Thyroid gland (tissue), 4 donors: ENCODE measurements around the gene TELO2. TPM values are rescaled to one million over a fixed set of nuclear protein-coding genes. Genes with fewer than 3 reads are reported as not detected.

Experiments
- DNase-seq, 2 donors: peaks; one replicate each; pipeline ENCODE4 v3.0.0-alpha.2; 2019
- H3K27ac ChIP-seq, 3 donors: fragments of 200-600 bp; sonication (generic); 1 replicate in 2 of 3; 2 replicates in 1 of 3; pipeline ENCODE4 v1.5.1; 2016 to 2019; ENCODE audit warnings: mild to moderate bottlenecking in 1 of 3, moderate library complexity in 1 of 3
- H3K27me3 ChIP-seq: fragments of 200-600 bp; sonication (generic); one replicate; pipeline ENCODE4 v1.5.1; 2019
- H3K36me3 ChIP-seq, 2 donors: fragments of 200-600 bp; sonication (generic); one replicate each; pipeline ENCODE4 v1.5.1; 2016 to 2019
- H3K4me1 ChIP-seq, 2 donors: fragments of 200-600 bp; sonication (generic); one replicate each; pipeline ENCODE4 v1.5.1; 2017 to 2019
- H3K4me3 ChIP-seq, 3 donors: fragments of 200-600 bp; sonication (generic); replicated peaks in 1 of 3; 1 replicate in 2 of 3; 2 replicates in 1 of 3; pipeline ENCODE4 v1.5.1; 2016; ENCODE audit warnings: mild to moderate bottlenecking in 1 of 3
- H3K9me3 ChIP-seq: fragments of 200-600 bp; sonication (generic); one replicate; pipeline ENCODE4 v1.5.1; 2017
- POLR2A ChIP-seq, 2 donors: fragments of 450-650 bp; IDR thresholded peaks; one replicate each; pipeline ENCODE4 v1.6.1; 2017; ENCODE audit warnings: antibody characterized with exemption in 2 of 2, mild to moderate bottlenecking in 2 of 2, moderate library complexity in 1 of 2
- WGBS, 2 donors: methylation state at CpG; one replicate each; pipeline ENCODE4 v1.1.5; 2017; 5-methylcytosine and 5-hydroxymethylcytosine counted together
- intact Hi-C: fragments of 100-400 bp; cut with DNase I; formaldehyde crosslinking; loops from one replicate; pipeline ENCODE4 v1.15.1; 2023
- total RNA-seq, 4 donors: library from RNA; depleted of rRNA; stranded (reverse); fragments of >200 nt; gene quantifications; one replicate each; pipeline ENCODE4 v1.2.3, GENCODE V29; 2016
- TF ChIP-seq, protein P1 (sequence below), 6 experiments: fragments of 200-600 bp in 3 of 6; fragments of 450-650 bp in 3 of 6; sonication (generic) in 3 of 6; IDR thresholded peaks; one replicate each; pipeline ENCODE4 v1.5.1; 2016 to 2019; ENCODE audit warnings: antibody characterized with exemption in 6 of 6, mild to moderate bottlenecking in 2 of 6, inconsistent platforms in 1 of 6, moderate library complexity in 1 of 6

TELO2 gene
- total RNA-seq, 4 donors from 2014 or later, result 12.5 to 19.4 (median 12.8) TPM

DNA sequence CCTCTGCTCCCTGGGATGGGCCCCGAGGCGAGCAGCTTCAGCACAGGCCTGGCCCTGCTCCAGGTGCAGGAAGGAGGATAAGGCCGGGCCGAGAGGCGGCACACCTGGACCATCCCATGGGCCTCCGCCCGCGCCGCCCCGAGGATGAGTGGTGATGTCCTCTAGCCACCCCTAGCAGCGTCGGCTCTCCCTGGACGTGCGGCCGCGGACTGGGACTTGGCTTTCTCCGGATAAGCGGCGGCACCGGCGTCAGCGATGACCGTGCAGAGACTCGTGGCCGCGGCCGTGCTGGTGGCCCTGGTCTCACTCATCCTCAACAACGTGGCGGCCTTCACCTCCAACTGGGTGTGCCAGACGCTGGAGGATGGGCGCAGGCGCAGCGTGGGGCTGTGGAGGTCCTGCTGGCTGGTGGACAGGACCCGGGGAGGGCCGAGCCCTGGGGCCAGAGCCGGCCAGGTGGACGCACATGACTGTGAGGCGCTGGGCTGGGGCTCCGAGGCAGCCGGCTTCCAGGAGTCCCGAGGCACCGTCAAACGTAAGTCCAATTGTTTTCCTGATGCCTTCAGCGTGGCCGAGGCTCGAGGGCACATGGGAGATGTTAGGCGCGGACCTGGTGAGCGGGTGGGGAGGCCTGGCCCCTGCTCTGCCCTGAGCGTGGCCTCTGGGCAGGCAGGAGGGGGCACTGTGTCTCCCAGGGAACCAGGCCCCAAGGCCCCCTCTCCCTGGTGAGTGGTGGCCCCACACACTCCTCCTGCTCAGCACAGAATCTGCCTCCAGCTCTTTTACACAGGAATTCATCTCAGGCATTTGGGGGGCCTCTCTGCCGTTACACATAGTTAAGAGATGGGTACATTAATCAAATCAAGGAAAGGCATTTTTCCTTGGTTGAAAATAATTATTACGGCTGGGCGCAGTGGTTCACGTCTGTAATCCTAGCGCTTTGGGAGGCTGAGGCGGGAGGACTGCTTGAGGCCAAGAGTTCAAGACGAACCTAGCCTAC lies 41.2 kb downstream of the TELO2 start:
- WGBS, 2 donors, result 65 to 80% methylated on average over 22 to 47 of the region's 57 CpGs
- Histone ChIP-seq H3K36me3 (peaks cover 26 to 36% of the 10 kb centered on the region in 2 donors), H3K27ac (peak overlapping the region; percentile 77 to 90 (median 90)), H3K4me3 (peak overlapping the region; percentile 24 to 58 (median 35)), H3K9me3 (no peaks in the 10 kb centered on the region), H3K27me3 (no peaks in the 10 kb centered on the region), H3K4me1 (peaks cover 0 to 29% of the 10 kb centered on the region in 2 donors)
- TF ChIP-seq POLR2A (IDR thresholded peaks at IDR 0.05), result no peak
- intact Hi-C loops, result no loop called here
- no peak for DNase-seq

DNA sequence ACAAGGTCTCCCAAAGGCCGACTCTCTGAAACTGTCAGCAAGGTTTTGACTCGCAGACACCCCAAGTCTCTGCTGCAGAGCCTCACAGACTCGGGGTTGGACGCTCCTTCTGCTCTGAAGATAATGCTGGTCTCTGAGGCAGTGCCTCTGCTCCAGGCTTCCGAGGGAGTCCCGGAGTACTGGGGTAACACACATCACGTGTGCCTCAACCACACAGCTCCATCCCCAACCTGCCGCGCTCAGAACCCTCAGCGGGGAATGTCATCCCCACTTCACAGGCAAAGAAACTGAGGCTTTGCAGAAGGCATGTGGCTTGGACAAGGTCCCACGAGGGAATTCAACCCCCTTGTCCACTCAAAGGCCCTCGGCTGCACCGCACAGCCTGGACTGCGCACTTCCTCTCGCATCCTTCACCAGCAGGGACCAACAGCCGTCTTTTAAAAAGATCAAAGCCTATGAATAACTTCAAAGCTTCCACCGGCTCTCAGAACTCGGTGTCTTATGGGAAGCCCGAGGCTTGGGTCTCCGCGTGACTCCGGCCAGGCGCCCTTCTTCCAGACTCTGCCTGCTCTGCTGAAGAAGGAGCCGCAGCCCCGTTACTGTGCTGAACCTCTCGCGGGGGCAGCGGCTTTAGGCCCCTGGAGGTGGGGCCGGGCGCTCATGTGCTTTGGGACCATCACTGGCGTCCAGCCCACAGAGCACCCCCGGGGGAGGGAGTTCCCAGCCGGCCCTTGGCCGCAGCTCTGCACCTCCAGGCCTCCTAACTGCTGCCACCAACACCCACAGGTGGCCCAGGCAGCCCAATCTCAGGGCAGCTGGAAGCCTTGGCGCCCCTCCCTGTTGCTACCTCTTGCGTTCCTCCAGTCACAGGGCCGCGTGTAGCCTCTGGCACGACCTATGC lies 42.5 kb downstream of the TELO2 start:
- no peaks in the 10 kb centered on the region for H3K27me3 ChIP-seq
- H3K4me3 ChIP-seq, result peak overlapping the region in 2 of 3 donors; percentile 10 to 58
- peaks cover 0 to 21% of the 10 kb centered on the region in 2 donors for H3K4me1 ChIP-seq
- WGBS, 2 donors, result 64 to 65% methylated on average over 29 to 33 of the region's 39 CpGs
- H3K9me3 ChIP-seq, result no peaks in the 10 kb centered on the region
- H3K27ac ChIP-seq, result peak overlapping the region; percentile 77 to 90 (median 90)
- H3K36me3 ChIP-seq, result peaks cover 31 to 37% of the 10 kb centered on the region in 2 donors
- TF ChIP-seq, protein P1, sequence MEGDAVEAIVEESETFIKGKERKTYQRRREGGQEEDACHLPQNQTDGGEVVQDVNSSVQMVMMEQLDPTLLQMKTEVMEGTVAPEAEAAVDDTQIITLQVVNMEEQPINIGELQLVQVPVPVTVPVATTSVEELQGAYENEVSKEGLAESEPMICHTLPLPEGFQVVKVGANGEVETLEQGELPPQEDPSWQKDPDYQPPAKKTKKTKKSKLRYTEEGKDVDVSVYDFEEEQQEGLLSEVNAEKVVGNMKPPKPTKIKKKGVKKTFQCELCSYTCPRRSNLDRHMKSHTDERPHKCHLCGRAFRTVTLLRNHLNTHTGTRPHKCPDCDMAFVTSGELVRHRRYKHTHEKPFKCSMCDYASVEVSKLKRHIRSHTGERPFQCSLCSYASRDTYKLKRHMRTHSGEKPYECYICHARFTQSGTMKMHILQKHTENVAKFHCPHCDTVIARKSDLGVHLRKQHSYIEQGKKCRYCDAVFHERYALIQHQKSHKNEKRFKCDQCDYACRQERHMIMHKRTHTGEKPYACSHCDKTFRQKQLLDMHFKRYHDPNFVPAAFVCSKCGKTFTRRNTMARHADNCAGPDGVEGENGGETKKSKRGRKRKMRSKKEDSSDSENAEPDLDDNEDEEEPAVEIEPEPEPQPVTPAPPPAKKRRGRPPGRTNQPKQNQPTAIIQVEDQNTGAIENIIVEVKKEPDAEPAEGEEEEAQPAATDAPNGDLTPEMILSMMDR (IDR thresholded peaks at IDR 0.05), result no peak
- TF ChIP-seq POLR2A (IDR thresholded peaks at IDR 0.05), result no peak
- no peak for DNase-seq
- intact Hi-C loops, result no loop called here

DNA sequence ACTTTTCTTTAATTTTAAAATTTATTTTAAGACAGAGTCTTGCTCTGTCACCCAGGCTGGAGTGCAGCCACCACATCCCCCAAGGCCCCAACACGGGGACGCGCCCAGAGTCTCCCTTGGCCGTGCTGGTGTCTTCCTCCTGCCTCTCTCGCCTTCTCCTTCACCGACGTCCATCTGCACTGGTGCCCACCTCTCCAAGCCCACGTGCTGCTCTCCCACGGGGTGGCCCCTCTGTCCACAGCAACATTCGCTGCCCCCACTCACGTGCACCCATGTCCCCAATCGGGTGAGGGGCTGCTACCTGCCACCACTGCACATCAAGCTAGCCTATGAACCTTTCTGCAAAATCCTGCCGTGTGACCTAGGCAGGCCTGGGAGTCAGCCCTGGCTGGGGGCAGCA lies 43.4 kb downstream of the TELO2 start:
- H3K4me3 ChIP-seq, result peak overlapping the region in 1 of 3 donors; percentile 58
- peak overlapping the region in 2 of 3 donors; percentile 0 to 90 for H3K27ac ChIP-seq

DNA sequence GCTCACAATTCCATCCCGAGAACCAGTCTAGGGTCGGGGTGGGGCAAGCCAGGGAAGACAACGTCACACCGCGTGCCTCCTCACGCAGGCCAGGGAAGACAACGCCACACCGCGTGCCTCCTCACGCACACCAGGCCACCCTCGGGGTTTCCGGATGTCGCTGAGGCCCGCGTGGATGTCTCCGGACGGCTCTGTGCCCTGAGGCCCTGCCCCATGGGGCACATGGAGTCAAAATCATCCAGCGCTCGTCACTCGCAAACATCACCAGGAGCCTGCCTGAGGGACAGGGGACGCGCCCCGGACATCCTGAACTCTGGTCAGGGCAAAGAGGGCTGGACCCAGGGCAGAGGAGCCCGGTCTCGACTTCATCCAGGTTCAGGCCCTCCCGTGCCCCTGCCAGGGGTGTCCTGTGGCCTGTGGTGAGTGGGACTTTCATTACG lies 44.0 kb downstream of the TELO2 start:
- Histone ChIP-seq H3K4me3 (peak overlapping the region in 1 of 3 donors; percentile 58), H3K27me3 (no peaks in the 10 kb centered on the region), H3K4me1 (peaks cover 0 to 15% of the 10 kb centered on the region in 2 donors), H3K27ac (peak overlapping the region; percentile 0 to 17 (median 9)), H3K36me3 (peaks cover 40 to 50% of the 10 kb centered on the region in 2 donors), H3K9me3 (no peaks in the 10 kb centered on the region)
- 57 to 84% methylated on average over 21 of the region's 27 CpGs for WGBS, 2 donors
- DNase-seq, result no peak
- intact Hi-C loops, result no loop called here
- TF ChIP-seq, protein P1 (IDR thresholded peaks at IDR 0.05), result no peak
- TF ChIP-seq POLR2A (IDR thresholded peaks at IDR 0.05), result no peak

More for the DNA sequence above, 43.4 kb downstream of the TELO2 start:
- H3K36me3 ChIP-seq, result peaks cover 35 to 44% of the 10 kb centered on the region in 2 donors
- no peak for TF ChIP-seq POLR2A (IDR thresholded peaks at IDR 0.05)
- TF ChIP-seq, protein P1 (IDR thresholded peaks at IDR 0.05), result no peak
- H3K4me1 ChIP-seq, result peaks cover 0 to 15% of the 10 kb centered on the region in 2 donors
- H3K27me3 ChIP-seq, result no peaks in the 10 kb centered on the region
- H3K9me3 ChIP-seq, result no peaks in the 10 kb centered on the region
- intact Hi-C loops, result no loop called here
- 82 to 85% methylated on average over 13 of the region's 13 CpGs for WGBS, 2 donors
- no peak for DNase-seq

DNA sequence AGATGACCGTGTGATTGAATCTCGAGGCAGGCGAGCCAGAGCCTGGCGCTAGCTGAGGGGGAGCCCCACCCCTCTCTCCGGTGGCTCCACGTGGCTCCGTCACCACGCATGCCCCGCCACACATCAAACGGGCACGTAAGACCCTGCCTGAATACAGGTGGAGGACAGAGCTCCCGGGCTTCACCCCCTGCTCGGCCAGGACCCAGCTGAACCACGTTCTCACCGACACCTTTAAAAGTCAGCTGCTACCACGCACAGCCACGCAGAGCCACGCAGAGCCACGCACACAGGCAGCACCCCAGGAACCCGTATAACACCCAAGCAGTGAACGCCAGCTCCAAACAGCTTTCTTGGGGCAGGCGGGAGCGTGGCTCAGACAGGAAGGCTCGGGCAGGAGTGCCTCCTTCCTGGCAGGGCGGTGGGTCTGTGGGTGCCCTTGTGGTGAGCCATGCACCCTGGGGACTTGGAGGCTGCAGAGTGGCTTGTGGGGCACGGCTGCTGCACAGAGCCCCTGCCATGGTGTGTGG lies 44.7 kb downstream of the TELO2 start:
- TF ChIP-seq POLR2A (IDR thresholded peaks at IDR 0.05), result no peak
- TF ChIP-seq, protein P1 (IDR thresholded peaks at IDR 0.05), result no peak
- Histone ChIP-seq H3K27me3 (no peaks in the 10 kb centered on the region), H3K9me3 (no peaks in the 10 kb centered on the region), H3K4me3 (no peak overlapping the region), H3K4me1 (peaks cover under 1 to 21% of the 10 kb centered on the region in 2 donors), H3K36me3 (peaks cover 47 to 55% of the 10 kb centered on the region in 2 donors), H3K27ac (peak overlapping the region in 2 of 3 donors; percentile 0 to 17)
- DNase-seq, result no peak
- intact Hi-C loops, result no loop called here
- WGBS, 2 donors, result 82 to 83% methylated on average over 20 to 21 of the region's 26 CpGs
